Stomach (tissue), 4 donors: Measurements from ENCODE around the gene ARHGAP26.

Source experiments
- CTCF ChIP-seq, 7 experiments: fragments of 450-650 bp in 4 of 7; fragments of 200-600 bp in 3 of 7; sonication (generic) in 3 of 7; IDR thresholded peaks; one replicate each; pipeline ENCODE4 v1.5.1; 2016 to 2019; ENCODE audit warnings: antibody characterized with exemption in 7 of 7, control low read depth in 2 of 7, mild to moderate bottlenecking in 1 of 7
- EP300 ChIP-seq: sonication (generic); formaldehyde crosslinking; IDR thresholded peaks from one replicate; pipeline ENCODE4 v1.6.1; 2017; ENCODE audit warnings: antibody characterized with exemption
- POLR2A ChIP-seq, 4 donors: fragments of 450-650 bp; IDR thresholded peaks; one replicate each; pipeline ENCODE4 v1.6.1; 2016; ENCODE audit warnings: antibody characterized with exemption in 4 of 4, control low read depth in 2 of 4, mild to moderate bottlenecking in 1 of 4, moderate library complexity in 1 of 4

- TF ChIP-seq POLR2A (IDR thresholded peaks at IDR 0.05) (no peak), CTCF (IDR thresholded peaks at IDR 0.05) (no peak), EP300 (no peak)
Observed at GRCh38 chr5:143063175-143063970, 293.2 kb downstream of the ARHGAP26 start.
